Occipital lobe (tissue), 2 donors: ENCODE results near the gene ATP8A1. TPM values are rescaled to one million over a fixed set of nuclear protein-coding genes. Genes with fewer than 3 reads are reported as not detected.
A peak's percentile ranks its signal among the peaks of the same experiment; 100 is the strongest.

Experiments used
- DNase-seq: peaks from one replicate; lab custom pipeline; 2025; lab: John Stamatoyannopoulos, UW
- total RNA-seq: library from RNA; depleted of rRNA; stranded (reverse); fragments of >200 nt; gene quantifications from one replicate; pipeline ENCODE4 v1.2.3, GENCODE V29; 2014

The ATP8A1 gene
- total RNA-seq, 1 donor from 2014 or later, result 239 TPM

DNA sequence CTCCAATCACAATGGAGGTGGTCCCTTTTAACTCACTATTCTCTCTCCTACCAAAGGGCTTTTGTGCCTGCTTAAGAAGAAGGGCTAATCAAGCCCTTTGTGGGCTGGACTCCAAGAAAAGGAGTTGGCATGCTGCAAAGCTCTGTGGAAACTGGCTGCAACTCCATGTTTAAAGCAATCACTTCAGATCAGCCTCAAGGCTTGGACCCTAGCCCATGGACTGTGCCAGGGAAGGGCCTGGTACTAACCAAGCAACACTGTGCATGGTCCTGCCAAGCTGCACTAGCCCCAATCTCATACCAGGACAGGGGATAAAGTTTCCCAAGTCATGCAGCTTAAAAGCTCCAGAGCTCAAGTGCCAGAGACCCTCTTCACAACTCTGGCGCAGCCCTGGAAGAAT is 86.7 kb downstream of the ATP8A1 start:
- peak; percentile 74 for DNase-seq

DNA sequence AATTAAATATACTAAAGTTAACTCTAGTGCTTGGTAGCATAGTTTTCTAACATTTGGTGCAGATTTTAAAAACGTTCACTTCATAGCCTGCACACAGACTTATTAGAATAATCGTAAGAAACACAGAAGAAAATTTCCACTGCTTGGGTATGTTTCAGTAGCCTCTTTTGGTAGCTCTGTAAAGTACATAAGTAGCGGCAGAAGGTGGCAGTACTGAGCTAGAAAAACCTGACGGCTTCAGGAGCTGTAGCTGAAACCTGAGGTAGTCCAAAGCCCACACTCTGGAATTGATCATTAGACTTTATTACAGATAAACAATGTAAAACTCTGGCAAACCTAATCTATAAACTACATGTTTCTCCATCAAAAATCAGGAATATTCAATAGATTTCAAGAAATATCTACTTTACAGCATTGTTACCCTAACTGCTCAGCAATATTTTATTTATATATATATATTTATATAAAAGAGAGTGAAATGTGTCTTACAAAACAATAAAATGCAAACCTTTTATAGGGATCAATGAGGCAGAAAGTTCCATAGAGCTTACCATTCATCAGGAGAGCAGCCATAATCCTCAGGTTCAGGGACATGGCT is 88.2 kb downstream of the ATP8A1 start:
- DNase-seq, result peak; percentile 31

DNA sequence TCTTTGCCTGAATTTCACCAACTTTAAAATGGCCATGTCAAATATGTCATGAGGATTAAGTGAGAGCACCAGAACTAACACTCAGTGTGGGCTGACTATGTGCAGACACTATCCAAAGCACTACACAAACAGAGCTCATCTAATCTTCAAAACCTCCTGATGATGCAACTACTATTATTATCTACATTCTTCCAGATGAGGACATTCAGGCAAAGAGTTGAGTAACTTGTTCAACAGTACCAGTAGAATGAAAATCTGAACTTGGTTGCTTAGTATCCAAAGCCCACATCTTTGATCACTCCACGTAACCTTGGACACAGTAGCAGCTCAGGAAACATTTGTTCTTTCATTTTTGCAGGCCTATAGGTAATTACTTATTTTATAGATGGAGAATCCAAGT is 90.1 kb downstream of the ATP8A1 start:
- DNase-seq, result no peak

DNA sequence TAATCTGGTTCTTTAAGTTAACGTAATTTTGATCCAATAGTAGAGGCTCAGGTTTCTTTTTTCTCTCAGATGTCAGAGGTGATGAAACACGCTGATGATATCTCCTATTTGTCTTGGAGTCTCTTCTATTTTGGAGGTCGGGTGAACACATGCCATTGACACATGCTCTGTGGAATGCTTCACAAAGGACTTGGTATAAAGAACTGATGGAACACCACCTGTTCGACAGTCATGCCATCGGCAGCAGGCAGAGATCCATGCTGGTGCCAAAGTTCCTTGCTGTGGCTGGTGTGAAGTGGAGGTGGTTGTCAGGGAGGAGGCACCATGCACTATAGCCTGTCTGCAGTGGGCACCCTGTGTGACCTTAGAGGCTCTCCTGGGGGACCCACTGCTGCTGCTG is 94.9 kb downstream of the ATP8A1 start:
- no peak for DNase-seq

DNA sequence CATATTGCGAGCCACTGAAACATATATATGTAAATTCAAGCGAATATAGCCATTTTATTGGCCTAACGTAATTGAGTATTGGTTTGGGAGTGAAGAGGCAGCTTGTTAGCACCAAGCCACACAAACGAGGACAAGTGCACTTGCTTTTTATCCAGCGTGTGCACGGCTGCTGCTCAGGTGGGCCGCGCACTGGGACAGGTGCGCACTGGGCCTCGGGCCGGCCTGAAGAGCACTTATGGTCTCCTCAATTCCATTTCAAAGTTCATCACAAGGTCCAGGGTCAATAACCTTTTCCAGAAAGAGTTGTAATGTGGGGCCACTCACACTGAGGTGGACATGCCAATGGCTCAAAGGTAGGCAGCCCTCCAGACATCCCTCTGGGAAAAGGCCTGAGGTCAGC is 95.9 kb downstream of the ATP8A1 start:
- no peak for DNase-seq

DNA sequence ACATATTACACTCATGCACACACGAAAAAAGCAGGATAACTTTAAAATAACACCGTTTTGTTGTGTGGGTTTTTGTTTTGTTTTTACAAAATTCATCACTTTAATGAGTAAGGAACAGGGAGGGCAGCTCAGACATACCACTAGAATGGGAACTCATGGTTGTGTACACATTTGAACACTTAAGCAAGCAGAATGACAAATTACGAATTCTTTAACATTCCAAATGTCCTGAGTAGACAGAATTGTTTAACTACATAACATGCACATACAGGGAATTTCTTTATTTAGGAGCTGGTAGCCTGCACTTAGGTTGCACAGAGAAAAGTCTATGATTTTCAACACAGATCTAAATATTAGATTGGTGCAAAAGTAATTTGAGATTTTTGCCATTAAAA is 96.4 kb downstream of the ATP8A1 start:
- no peak for DNase-seq

DNA sequence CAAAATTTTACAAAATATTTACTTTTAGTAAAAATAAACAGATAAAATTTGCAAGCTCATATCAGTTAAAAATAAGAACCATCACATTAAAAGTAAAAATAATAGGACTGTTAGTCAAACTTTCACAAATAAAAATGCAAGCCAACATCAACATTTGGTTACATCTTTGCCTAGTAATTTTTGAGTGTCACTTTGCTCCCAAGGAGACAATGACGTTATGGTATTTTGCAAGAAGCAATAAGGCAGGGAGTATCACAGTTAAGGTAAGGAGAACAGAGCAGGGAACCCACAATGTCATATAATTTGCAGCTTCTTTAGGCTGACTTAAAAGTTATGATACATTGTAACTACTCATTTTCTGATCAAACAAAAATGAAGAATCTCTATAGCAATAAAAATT is 98.7 kb downstream of the ATP8A1 start:
- no peak for DNase-seq

DNA sequence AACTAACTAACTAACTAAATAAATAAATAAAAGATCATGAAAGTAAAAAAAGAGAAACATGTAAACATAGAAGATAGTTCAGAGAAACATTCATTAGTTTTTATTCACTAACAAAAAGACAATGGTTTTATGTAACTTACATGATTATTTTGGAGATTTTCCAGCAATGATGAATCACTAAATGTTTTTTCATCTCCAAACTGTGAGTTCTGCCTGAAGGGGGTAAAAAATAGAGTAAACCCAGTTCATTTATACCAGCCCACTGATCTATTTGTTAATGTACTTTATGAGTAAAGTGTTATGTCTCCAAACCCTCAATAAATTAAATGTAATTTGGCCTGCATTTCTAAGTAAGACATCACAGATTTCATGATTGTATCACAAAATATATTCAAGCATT is 101.1 kb downstream of the ATP8A1 start:
- DNase-seq, result no peak

DNA sequence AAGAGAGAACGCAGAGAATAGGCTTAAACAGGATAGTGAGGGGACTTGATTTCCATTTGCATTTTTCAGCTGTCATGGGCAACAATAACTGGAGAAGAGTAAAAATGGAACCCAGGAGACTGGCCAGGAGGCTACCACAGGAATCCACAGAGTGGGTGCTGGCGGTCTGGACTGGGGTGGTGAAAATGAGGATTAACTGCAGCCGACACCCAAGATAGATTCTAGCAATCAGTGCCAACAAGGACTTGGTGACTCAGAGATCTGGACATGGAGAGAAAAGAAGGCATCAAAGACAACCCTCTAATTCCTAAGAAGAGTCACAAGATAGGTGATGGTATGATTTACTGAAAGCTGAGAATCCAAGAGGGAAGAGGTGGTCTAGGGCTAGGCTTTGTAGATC is 102.8 kb downstream of the ATP8A1 start:
- DNase-seq, result no peak

DNA sequence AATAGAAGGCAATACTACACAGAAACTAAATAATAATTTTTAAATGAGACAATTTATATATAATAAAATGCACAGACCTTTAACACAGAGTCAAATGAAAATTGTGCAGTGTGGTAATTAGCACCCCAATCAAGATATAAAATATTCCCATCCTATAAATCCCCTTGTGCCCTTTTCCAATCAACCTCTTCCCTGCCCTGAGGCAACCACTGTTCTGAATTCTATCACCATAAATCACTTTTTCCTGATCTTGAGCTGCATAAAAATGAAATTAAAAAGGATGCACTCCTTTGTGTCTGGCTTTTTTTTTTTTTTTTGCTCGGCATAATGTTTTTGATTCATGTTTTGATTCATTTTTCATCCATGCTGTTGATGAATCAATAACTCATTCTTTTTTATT is 107.0 kb downstream of the ATP8A1 start:
- no peak for DNase-seq

DNA sequence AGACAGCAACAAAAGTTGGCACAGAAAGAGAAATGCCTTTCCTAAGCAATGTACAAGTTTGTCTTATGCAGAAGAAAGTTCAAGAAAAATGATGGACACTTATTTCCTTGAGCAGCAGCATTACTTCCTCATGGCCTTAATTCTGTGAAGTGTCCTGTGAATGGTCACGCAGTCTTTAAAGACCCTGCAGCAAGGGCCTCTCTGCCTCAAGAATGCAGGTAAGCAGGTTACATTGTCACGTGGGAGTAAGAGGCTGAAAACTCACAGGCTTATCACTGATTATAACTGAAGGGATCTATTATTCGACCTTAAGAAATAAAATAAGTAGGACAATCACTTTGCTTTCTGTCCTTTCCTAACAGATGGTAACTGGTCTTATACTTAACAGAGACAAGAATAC is 109.1 kb downstream of the ATP8A1 start:
- no peak for DNase-seq

DNA sequence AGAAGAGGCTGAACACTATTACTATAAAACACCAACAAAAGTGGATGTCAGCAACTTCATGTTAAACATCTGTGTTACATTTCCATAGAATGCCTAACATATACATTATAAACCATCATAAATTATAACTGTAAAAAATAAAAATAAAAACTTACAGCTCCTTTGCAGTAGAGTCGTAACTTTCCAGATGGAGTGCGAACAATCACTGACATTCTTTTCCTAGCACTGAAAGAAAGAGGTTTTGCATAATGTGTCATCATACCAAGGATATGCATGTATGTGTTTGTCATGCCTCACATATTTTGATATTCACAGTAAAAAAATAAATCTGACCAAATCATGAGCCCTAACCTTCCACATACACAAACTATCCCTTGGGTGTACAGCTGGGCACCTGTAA is 113.1 kb downstream of the ATP8A1 start:
- no peak for DNase-seq

DNA sequence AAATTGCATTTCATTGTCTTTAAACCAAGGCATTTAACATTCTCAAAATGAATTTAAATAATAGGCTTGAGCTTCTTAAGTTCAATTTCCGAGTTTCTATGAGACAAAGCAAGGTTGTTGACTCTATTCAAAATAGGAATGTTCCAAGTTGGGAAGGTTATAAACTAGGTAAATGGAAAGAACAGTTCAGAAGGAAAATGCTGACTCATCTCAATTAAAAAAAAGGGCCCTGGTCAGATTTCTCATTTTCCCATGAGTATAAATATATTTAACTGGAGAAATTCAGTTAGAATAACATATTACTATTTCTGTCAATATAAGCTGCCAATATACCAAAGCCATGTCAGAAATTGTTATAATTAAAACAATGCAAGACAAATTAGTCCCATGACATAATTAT is 113.8 kb downstream of the ATP8A1 start:
- no peak for DNase-seq

DNA sequence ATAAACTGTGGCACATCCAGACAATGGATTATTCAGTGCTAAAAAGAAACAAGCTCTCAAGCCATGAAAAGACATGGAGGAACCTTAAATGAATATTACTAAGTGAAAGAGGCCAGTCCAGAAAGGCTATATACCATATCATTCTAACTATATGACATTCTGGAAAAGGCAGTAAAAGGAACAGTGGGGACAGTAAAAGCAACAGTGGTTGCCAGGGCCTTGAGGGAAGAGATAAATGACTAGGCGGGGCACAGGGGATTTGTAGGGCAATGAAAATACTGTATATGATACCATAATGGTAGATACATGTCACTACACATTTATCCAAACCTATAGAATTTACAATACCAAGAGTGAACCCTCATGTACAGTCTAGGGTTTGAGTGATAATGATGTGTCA is 115.3 kb downstream of the ATP8A1 start:
- DNase-seq, result no peak

DNA sequence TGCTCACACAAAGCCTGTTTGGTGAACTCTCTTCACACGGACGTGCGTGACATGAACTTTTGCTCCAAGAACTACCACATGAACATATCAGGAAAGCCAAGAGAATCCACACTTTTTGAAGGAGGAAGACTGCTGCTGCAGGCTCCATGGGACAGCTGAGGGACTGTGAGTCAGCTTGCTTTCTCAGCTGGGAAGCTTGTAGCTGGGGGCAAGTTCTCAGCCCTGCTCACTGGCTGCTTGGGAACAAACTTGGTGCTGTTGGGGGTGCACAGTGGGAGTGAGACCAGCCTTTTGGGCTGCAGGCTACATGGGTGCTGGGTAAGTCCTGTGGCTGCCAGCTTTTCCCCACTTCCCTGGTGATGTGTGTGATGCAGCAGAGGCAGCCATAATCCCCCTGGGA is 123.9 kb downstream of the ATP8A1 start:
- DNase-seq, result no peak

DNA sequence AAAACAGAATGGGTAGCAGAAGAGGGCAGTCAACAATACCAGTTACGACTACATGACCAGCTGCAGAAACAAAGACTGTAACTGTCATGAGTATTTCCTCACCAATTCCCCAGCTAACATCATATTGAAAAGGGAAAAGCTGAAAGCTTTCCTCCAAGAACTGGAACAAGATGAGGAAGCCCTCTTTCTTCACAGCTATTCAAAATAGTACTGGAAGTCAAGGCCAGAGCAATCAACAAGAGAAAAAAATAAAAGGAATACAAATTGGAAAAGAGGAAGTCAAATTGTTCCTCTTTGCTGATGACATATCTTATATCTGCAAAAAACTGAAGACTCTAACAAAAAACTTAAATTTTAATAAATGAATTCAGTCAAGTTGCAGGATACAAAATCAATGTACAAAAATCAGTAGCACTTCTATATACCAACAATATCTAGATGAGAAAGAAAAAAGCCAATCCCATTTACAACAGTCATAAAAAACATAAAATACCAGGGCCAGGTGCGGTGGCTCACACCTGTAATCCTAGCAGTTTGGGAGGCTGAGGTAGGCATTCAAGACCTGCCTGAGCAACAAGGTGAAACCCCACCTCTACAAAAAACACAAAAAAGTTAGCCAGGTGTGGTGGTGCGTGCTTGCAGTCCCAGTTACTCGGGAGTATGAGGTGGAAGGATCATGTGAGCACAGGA is 125.4 kb downstream of the ATP8A1 start:
- DNase-seq, result no peak

DNA sequence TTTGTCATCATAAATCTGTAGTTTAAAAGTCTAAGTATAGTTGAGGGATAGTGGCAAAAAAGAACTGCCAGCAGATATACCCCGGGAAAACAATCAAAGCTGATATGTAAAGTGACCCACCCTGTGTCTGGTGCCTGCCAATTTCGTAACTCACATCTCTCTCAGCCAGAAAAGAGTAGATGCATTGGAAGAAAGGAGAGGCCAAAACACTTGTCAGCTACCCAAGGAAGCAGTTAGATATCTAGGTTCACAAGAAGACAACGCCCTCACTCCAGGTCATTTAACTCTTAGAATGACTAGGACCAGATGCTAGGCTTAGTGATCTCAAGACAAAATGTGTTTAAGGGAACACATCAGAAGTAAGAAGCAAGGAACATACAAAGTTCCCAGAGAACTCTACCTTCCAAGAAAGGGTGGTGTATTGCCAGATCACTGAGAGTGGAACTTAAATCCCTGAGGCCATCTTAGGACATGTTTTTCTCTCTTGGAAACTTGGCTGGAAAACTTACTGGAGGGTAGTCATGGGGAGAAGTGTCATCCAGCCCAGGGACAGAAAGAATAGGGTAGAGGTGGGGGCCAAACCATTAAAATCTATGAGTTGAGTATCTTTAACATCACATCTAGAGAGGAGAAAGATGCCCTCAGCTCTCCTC is 133.7 kb downstream of the ATP8A1 start:
- DNase-seq, result no peak

DNA sequence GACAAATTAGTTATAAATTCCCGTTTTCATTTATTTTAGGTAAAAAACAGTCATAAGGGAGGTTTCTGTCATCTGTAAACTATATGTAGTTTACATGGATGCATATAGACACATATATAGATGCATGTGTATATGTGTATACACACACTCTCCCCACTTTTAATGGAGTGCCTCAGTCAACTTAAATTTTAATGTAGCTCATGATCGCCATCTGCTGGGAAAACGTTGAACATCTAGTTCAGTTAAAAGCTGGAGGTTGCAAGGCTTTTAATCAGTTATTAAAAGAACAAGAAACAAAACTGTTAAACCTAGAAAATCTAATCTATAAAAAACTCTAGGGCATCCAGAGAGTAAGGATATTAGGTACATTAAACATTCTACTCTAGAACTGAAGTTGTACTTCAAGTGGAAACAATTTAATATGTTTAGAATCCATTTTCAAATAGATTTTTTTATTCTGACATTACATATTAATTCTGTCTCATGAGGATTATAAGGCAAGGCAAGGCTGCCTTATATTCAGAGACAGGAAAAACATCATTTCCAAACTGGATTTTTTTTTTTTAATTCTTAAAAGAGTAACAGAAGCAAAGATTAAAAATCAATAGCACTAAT is 137.0 kb downstream of the ATP8A1 start:
- no peak for DNase-seq

DNA sequence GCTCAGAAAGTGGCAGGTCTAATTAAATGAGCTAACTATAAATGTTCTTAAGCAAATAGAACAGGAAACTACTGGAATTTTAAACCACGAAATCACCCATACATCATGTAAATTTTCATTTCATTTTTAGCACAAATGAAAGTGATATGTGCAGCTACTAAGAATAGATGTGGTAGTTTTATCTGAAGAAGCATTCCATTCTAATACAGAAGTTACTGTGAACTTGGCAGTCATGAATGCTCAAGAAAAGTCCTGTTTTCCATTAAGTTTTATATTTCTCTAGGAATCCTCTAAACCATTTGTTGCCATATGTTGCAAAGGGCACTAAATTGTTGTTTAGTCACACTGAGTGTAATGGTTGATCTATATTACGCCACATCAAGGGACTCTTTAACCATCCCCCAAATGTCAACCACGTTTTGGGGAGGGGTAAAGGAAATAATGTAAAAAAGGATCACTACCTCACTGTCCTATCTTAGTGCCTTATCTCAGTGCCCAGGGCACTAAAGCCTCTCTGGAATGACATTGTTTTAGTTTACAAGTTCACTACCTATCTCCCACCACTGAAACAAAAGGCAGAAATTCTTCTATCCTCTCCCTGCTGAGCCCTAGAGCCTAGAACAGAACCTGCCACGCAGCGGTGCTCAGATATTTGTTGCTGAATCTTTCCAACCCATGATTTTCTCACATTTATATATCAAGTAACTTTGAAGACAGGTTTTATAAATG is 141.6 kb downstream of the ATP8A1 start:
- DNase-seq, result no peak

DNA sequence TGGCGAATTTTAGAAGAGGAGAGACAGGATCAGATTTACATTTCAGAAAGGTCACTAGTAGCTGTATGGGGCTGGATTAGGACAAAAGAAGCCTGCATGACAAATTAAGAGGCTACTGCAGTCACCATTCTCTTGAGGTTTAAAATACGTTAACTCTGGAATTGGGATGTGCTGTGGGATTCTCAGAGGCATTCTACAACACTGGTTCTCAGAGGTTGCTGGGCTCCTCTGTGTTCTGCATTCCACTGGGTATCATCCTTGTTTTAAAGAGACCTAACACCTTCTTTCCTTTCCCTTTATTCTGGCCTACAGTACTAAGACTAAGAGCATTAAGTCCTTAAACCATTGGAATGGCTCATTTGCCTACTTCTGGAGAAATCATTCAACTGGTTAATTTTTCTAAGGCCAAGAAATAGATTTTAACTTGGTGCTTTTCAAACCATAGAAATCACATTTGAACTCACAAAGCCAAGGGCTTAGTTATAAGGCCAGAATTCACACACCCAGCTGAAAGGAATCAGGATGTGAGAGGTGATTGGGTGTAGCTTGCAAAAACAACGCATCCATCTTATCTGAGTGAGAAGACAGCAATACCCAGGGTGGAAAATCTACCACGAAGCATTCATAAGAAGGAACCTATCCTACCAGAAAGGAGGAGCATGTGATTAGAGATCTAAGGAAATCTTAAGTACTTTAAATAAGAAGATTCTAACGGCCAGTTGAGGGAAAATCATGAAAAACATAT is 143.0 kb downstream of the ATP8A1 start:
- no peak for DNase-seq

DNA sequence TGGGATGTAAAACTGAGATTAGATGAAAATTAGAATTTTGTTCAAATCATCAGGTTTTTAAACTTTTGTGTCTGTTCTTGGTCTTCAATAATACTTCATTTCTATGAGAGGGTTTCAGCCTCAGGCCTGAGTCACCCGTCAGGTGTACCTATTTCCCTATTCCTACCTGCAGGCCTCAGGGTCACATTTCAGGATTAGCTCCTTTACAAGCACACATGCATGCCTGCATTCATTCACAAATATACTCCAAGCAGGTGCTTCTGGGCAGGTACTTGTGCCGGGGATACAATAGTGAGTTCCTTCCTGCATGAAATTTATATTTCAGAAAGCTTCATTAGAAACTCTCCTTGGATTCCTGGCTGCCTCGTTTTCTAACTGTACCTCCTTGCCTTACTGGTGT is 144.7 kb downstream of the ATP8A1 start:
- DNase-seq, result no peak
